ENCODE measurements around the gene FTL.
"Not testable (repeated sequence)": the region's sequence is repeated elsewhere in the genome, so short reads cannot be mapped to it uniquely, and the experiment has no call there.

Gene FTL

GRCh38 chr19:48922548-48923490 is 42.3 kb upstream of the FTL start:
- TF ChIP-seq CTCF (IDR thresholded peaks at IDR 0.05; ENCODE audit: extremely low read depth, insufficient read depth, missing control alignments): no peak
- in situ Hi-C loops (cut with MboI; ENCODE audit: low pct_unique_long_range_greater_than_20kb, low sequenced_read_pairs, unreplicated experiment): no loop called here
- no peak for DNase-seq (ENCODE audit: low spot score)

GRCh38 chr19:48925240-48925843 is 39.8 kb upstream of the FTL start:
- in situ Hi-C loops (cut with MboI; ENCODE audit: low pct_unique_long_range_greater_than_20kb, low sequenced_read_pairs, unreplicated experiment): no loop called here
- no peak for DNase-seq (ENCODE audit: low spot score)
- no peak for TF ChIP-seq CTCF (IDR thresholded peaks at IDR 0.05; ENCODE audit: extremely low read depth, insufficient read depth, missing control alignments)

- in situ Hi-C loops (cut with MboI; ENCODE audit: low pct_unique_long_range_greater_than_20kb, low sequenced_read_pairs, unreplicated experiment); DNase-seq (ENCODE audit: low spot score): not testable (repeated sequence)
These were observed 39.2 kb upstream of the FTL start for GRCh38 chr19:48925890-48926289.

GRCh38 chr19:48926909-48927308 is 38.2 kb upstream of the FTL start:
- no peak for TF ChIP-seq CTCF (IDR thresholded peaks at IDR 0.05; ENCODE audit: extremely low read depth, insufficient read depth, missing control alignments)
- in situ Hi-C loops (cut with MboI; ENCODE audit: low pct_unique_long_range_greater_than_20kb, low sequenced_read_pairs, unreplicated experiment): no loop called here
- no peak for DNase-seq (ENCODE audit: low spot score)

GRCh38 chr19:48927692-48928091 is 37.4 kb upstream of the FTL start:
- DNase-seq (ENCODE audit: low spot score); in situ Hi-C loops (cut with MboI; ENCODE audit: low pct_unique_long_range_greater_than_20kb, low sequenced_read_pairs, unreplicated experiment): not testable (repeated sequence)

- in situ Hi-C loops (cut with MboI; ENCODE audit: low pct_unique_long_range_greater_than_20kb, low sequenced_read_pairs, unreplicated experiment): no loop called here
- TF ChIP-seq CTCF (IDR thresholded peaks at IDR 0.05; ENCODE audit: extremely low read depth, insufficient read depth, missing control alignments): no peak
- no peak for DNase-seq (ENCODE audit: low spot score)
These were observed 36.7 kb upstream of the FTL start for GRCh38 chr19:48928164-48929025.

- DNase-seq (ENCODE audit: low spot score): peak; percentile 81
- no peak for TF ChIP-seq CTCF (IDR thresholded peaks at IDR 0.05; ENCODE audit: extremely low read depth, insufficient read depth, missing control alignments)
- in situ Hi-C loops (cut with MboI; ENCODE audit: low pct_unique_long_range_greater_than_20kb, low sequenced_read_pairs, unreplicated experiment): no loop called here
These were observed 31.7 kb upstream of the FTL start, which contains the start of gene DHDH for GRCh38 chr19:48933382-48933932. DHDH (plus strand) TSS chr19:48933699; CDS start chr19:48933722, 23 bp downstream.

All from GM13977 (cell line).